Calu3 (cell line): Measurements from ENCODE around the gene DPH7. TPM values are rescaled to one million over a fixed set of nuclear protein-coding genes. Genes with fewer than 3 reads are reported as not detected.
"Not testable (repeated sequence)": the region's sequence is repeated elsewhere in the genome, so short reads cannot be mapped to it uniquely, and the experiment has no call there.

Experiments used
- BruUV-seq: library from RNA; stranded (reverse); fragments of 400-500 nt; replicated peaks from 2 replicates; lab custom pipeline; 2021; lab: Mats Ljungman, UMichigan
- CTCF ChIA-PET: fragments of 300-600 bp; sonication (Branson Sonifier 250); formaldehyde crosslinking; loops from one replicate; lab custom pipeline; 2022; ENCODE audit warnings: antibody characterized with exemption; lab: Charles Lee
- DNase-seq: peaks from one replicate; pipeline ENCODE4 v3.0.0; 2022
- H3K27ac Mint-ChIP-seq: one replicate; pipeline ENCODE4 v1.8.0; 2022; ENCODE audit warnings: mixed read lengths; ENCODE audit not compliant: unreplicated experiment
- H3K27me3 Mint-ChIP-seq: one replicate; pipeline ENCODE4 v1.8.0; 2022; ENCODE audit warnings: mixed read lengths; ENCODE audit not compliant: unreplicated experiment
- H3K36me3 Mint-ChIP-seq: one replicate; pipeline ENCODE4 v1.8.0; 2022; ENCODE audit warnings: mild to moderate bottlenecking, moderate library complexity, mixed read lengths; ENCODE audit not compliant: insufficient read depth, unreplicated experiment
- H3K4me1 Mint-ChIP-seq: one replicate; pipeline ENCODE4 v1.8.0; 2022; ENCODE audit warnings: mild to moderate bottlenecking, low read depth, mixed read lengths; ENCODE audit not compliant: unreplicated experiment
- H3K4me3 Mint-ChIP-seq: one replicate; pipeline ENCODE4 v1.8.0; 2022; ENCODE audit warnings: mild to moderate bottlenecking, low read depth, moderate library complexity, mixed read lengths; ENCODE audit not compliant: unreplicated experiment
- H3K9me3 Mint-ChIP-seq: one replicate; pipeline ENCODE4 v1.8.0; 2022; ENCODE audit warnings: low read depth, mixed read lengths; ENCODE audit not compliant: unreplicated experiment
- CTCF ChIP-seq: fragments of 200-600 bp; IDR thresholded peaks from one replicate; pipeline ENCODE4 v1.8.0; 2022; ENCODE audit warnings: antibody characterized with exemption; ENCODE audit not compliant: unreplicated experiment
- intact Hi-C: fragments of 100-400 bp; cut with micrococcal nuclease; formaldehyde crosslinking; loops from one replicate; pipeline ENCODE4 v1.10.0; 2022; ENCODE audit not compliant: unreplicated experiment
- total RNA-seq: library from RNA; stranded (reverse); gene quantifications from 2 replicates; pipeline ENCODE4 v1.2.3, GENCODE V29; 2022

The DPH7 gene
- total RNA-seq, 1 experiment from 2014 or later = 30.2 TPM

GRCh38 chr9:137511758-137512463 is 66.8 kb downstream of the DPH7 start:
- Mint-ChIP-seq H3K27me3 (no peaks in the 10 kb centered on the region), H3K4me1 (peaks cover 25% of the 10 kb centered on the region), H3K4me3 (no peak overlapping the region), H3K36me3 (peaks cover 6% of the 10 kb centered on the region), H3K9me3 (no peaks in the 10 kb centered on the region), H3K27ac (no peak overlapping the region)
- BruUV-seq = no TSS peak
- intact Hi-C loops = no loop called here
- CTCF ChIA-PET = no interaction called here
- no peak for TF ChIP-seq CTCF
- DNase-seq = peak; percentile 34

- H3K27me3 Mint-ChIP-seq, H3K9me3 Mint-ChIP-seq, BruUV-seq, intact Hi-C loops, DNase-seq, H3K4me3 Mint-ChIP-seq, H3K36me3 Mint-ChIP-seq, H3K27ac Mint-ChIP-seq, CTCF ChIA-PET: not testable (repeated sequence)
- H3K4me1 Mint-ChIP-seq = peaks cover 25% of the 10 kb centered on the region
Observed at GRCh38 chr9:137511126-137511525, 67.6 kb downstream of the DPH7 start.

GRCh38 chr9:137509198-137509597 is 69.5 kb downstream of the DPH7 start:
- Mint-ChIP-seq H3K4me1 (peaks cover 25% of the 10 kb centered on the region), H3K27me3 (peaks cover 3% of the 10 kb centered on the region), H3K36me3 (peaks cover 14% of the 10 kb centered on the region), H3K27ac (no peak overlapping the region), H3K9me3 (no peaks in the 10 kb centered on the region), H3K4me3 (no peak overlapping the region)
- no peak for TF ChIP-seq CTCF
- CTCF ChIA-PET = interaction anchor here (1.3 kb wide), 1 partner anchor 68 kb away, joined by 3 read pairs; the partner anchor contains the start of gene ENTPD8
- no peak for DNase-seq
- intact Hi-C loops = no loop called here
- no TSS peak for BruUV-seq

GRCh38 chr9:137506702-137507171 is 72.0 kb downstream of the DPH7 start:
- Mint-ChIP-seq H3K9me3 (peaks cover 4% of the 10 kb centered on the region), H3K4me3 (no peak overlapping the region), H3K27ac (no peak overlapping the region), H3K4me1 (peaks cover 11% of the 10 kb centered on the region), H3K27me3 (peaks cover 27% of the 10 kb centered on the region), H3K36me3 (peaks cover 19% of the 10 kb centered on the region)
- CTCF ChIA-PET = interaction anchor here (0.6 to 0.8 kb wide), 2 partner anchors 47 to 288 kb away, joined by 3 to 5 read pairs; partner anchors contain the start of gene NSMF
- no TSS peak for BruUV-seq
- no peak for DNase-seq
- intact Hi-C loops = no loop called here
- no peak for TF ChIP-seq CTCF

- H3K36me3 Mint-ChIP-seq = peaks cover 21% of the 10 kb centered on the region
- H3K4me3 Mint-ChIP-seq = no peak overlapping the region
- intact Hi-C loops = no loop called here
- no peak overlapping the region for H3K27ac Mint-ChIP-seq
- CTCF ChIA-PET = interaction anchor here (0.8 kb wide), 1 partner anchor 47 kb away, joined by 3 read pairs; the partner anchor contains the start of gene NSMF
- peak; percentile 73 for DNase-seq
- H3K27me3 Mint-ChIP-seq = peaks cover 32% of the 10 kb centered on the region
- no TSS peak for BruUV-seq
- peaks cover 4% of the 10 kb centered on the region for H3K9me3 Mint-ChIP-seq
- no peak for TF ChIP-seq CTCF
- H3K4me1 Mint-ChIP-seq = peaks cover 8% of the 10 kb centered on the region
Observed at GRCh38 chr9:137506274-137506673, 72.5 kb downstream of the DPH7 start.
